ENCODE data around the gene GRM8. TPM values are rescaled to one million over a fixed set of nuclear protein-coding genes. Genes with fewer than 3 reads are reported as not detected.

Gene GRM8
- not detected for total RNA-seq

DNA sequence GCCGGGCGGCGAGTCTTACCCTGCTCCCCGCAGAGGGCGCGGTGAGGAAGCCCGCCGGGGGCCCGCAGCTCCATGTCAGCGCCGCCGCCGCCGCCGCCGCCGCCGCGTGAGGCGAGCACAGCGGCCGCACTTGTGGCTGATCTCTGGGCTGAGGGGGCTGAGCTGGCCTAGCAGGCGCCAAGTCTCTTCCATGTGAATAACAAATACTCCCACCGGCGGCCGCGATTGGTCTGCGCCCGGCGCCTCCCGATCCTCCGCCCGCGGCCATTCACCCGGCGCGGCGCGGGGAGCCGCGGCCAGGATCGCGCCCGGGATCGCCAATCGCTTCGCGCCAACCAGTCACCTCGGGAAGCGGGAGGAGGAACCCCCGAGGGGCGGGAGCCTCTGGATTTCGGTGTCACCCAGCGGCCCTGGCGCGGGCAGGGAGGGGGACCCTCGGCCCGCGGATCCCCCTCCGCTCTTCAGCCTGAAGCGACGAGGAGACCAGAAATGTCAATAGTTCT, at the start of gene GRM8:
Gene GRM8 (minus strand): TSS at position 164 of the 503 bp plus-strand sequence.
- ATAC-seq (peak; percentile 31 to 39), DNase-seq (ENCODE audit: low spot score in 2 of 2) (peak in 1 of 2 donors; percentile 17)
- Mint-ChIP-seq H3K27ac (no peak within 1 kb of the TSS), H3K36me3 (peaks cover 0 to 6% of the 10 kb centered on the region in 2 donors), H3K9me3 (no peaks in the 10 kb centered on the region)

DNA sequence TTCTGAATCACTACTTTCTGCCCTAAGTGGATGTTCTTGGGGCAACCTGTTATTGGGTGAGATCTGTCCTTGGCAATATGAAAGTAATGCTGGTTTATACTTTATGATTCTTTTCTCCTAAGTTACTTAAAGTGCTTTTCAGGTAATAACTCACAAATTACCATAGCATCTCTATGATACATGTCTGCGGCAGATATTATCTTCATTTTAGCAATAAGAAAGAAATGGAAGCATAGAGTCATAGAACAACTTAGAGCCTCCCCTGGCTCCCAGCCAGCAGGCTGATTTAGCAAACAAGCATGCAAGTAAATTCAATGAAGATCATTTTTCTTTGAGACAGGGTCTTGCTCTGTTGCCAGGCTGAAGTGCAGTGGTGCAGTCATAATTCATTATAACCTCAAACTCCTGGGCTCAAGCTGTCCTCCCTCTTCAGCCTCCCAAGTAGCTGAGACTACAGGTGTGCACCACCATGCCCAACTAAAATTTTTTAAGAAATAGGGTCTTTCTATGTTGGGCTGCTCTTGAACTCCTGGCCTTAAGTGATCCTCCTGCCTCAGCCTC, 38.1 kb upstream of the GRM8 start:
- DNase-seq (ENCODE audit: low spot score in 2 of 2) (no peak), ATAC-seq (no peak)
- Mint-ChIP-seq H3K36me3 (no peaks in the 10 kb centered on the region), H3K9me3 (no peaks in the 10 kb centered on the region), H3K27ac (no peak overlapping the region)

DNA sequence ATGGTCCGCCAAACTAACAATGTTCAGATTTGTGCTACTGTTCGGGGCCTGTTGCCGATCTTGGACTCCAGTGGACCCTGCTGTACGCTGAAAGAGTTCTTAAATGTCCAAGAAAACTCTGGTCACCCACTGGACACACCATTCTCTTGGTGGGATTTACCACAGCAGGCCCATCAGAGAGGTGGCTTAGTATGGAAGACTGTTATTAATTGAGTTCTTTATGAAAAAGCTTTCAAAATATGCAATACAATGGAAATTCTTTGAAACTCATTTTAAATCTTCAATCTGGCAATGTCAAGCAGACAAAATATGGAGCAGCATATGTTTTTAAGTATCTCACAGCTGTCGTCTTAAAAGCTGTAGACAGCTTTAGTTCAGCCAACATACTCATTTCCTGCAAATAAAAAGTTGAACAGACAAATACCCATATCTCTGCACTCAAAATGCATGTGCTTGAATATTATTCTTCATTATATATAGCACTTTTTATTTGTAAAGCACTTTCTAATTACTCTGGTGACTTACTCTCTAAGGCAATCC, 37.4 kb upstream of the GRM8 start:
- Mint-ChIP-seq H3K9me3 (no peaks in the 10 kb centered on the region), H3K27ac (no peak overlapping the region), H3K36me3 (no peaks in the 10 kb centered on the region)
- ATAC-seq = no peak
- no peak for DNase-seq (ENCODE audit: low spot score in 2 of 2)

DNA sequence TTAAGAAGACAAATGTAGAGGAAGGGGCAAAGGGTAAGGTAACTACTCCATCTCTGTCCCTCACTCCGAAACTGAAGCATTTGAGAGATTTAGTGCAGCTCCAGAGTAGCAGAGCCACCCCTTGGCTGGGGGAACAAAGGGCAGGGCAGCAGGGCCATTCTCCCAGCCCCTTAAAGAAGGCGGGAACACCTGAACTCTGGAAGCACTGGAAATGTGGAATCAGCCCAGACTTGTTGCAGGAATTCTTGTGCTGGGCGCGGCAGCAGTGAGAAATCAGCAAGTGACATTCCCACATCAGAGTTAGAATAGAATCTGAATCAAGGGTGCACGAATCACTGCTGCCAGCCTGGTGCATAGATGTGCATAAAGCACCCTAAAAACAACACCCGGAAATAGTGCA, 34.4 kb upstream of the GRM8 start:
- no peaks in the 10 kb centered on the region for H3K9me3 Mint-ChIP-seq
- ATAC-seq (no peak), DNase-seq (ENCODE audit: low spot score in 2 of 2) (no peak)
- no peaks in the 10 kb centered on the region for H3K36me3 Mint-ChIP-seq
- H3K27ac Mint-ChIP-seq = no peak overlapping the region

DNA sequence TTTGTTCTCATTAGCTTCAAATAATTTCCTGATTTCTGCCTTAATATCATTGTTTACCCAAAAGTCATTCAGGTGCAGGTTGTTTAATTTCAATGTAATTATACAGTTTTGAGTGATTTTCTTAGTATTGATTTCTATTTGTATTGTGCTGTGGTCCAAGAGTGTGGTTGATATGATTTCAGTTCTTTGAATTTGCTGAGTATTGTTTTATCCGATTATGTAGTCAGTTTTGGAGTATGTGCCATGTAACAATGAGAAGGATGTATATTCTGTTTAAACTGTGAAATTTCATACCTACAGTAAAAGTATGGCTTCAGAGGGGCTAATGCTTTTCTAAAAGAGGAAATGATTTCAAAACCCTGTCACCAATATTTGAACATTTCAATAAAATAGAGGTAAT, 17.4 kb upstream of the GRM8 start:
- Mint-ChIP-seq H3K9me3 (no peaks in the 10 kb centered on the region), H3K36me3 (no peaks in the 10 kb centered on the region), H3K27ac (no peak overlapping the region)
- ATAC-seq = no peak
- no peak for DNase-seq (ENCODE audit: low spot score in 2 of 2)

DNA sequence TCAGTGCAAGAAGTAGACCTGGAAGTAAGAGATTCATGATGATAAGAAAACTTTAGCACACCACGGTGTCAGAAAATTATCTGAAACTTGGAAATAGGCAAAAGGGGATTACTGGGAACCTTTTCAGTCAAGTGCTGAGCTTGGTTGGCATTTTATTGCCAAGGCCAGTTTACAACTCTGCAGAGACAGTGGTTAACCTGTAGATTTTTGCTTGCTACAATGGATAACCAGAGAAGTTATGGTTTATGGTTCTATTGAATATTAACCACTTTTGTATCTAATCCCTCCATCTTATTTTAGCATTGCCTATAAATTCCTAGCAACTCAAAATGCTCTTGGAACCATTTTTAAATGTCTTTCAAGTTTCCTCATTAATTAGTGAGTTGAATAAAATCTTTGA, 13.3 kb upstream of the GRM8 start:
- ATAC-seq = no peak

DNA sequence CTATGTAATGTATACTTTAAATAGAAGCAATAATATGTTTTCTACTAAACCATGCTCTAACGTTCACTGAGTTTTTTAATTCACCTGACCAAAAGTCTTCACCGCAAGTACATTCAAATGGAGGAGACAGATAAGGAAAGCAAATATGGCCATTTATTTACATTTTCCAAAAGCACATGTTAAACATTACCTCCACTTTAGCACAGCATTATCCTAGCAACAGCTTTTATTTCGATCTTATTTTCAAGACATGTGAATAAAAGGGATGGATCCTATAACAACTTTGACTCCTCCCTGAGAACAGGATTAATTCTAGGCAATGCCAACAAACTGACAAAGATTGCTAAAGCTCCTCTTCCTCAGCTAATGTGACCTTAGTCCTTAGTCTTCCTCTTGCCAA, 11.5 kb upstream of the GRM8 start:
- H3K9me3 Mint-ChIP-seq = peaks cover 6% of the 10 kb centered on the region in 2 donors
- H3K27ac Mint-ChIP-seq = no peak overlapping the region

More for the DNA sequence above, 13.3 kb upstream of the GRM8 start:
- H3K9me3 Mint-ChIP-seq = no peaks in the 10 kb centered on the region
- H3K27ac Mint-ChIP-seq = no peak overlapping the region
- no peaks in the 10 kb centered on the region for H3K36me3 Mint-ChIP-seq
- DNase-seq (ENCODE audit: low spot score in 2 of 2) = no peak

DNA sequence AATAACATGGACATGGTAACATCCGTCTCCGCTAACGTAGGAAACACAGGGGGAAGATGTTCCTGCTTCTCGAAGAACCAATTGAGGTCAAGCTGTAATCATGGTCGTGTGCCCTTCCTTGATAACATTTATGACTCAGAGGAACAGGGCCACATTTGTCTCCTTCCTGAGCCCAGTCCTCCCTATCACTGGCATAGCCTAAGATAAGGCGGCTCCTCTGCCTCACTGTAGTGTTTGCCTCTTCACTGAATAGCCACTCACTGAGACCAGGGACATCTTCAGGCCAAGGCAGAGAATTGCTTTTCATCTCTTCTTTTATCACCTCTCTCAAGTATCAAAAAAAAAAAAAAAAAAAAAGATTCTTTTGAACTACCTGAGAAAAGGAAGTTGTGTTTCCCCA, 5.4 kb upstream of the GRM8 start:
- Mint-ChIP-seq H3K36me3 (no peaks in the 10 kb centered on the region), H3K9me3 (peaks cover 9% of the 10 kb centered on the region in 2 donors), H3K27ac (no peak overlapping the region)
- ATAC-seq (no peak), DNase-seq (ENCODE audit: low spot score in 2 of 2) (no peak)

More for the DNA sequence above, 11.5 kb upstream of the GRM8 start:
- H3K36me3 Mint-ChIP-seq = no peaks in the 10 kb centered on the region
- DNase-seq (ENCODE audit: low spot score in 2 of 2) (no peak), ATAC-seq (no peak)

DNA sequence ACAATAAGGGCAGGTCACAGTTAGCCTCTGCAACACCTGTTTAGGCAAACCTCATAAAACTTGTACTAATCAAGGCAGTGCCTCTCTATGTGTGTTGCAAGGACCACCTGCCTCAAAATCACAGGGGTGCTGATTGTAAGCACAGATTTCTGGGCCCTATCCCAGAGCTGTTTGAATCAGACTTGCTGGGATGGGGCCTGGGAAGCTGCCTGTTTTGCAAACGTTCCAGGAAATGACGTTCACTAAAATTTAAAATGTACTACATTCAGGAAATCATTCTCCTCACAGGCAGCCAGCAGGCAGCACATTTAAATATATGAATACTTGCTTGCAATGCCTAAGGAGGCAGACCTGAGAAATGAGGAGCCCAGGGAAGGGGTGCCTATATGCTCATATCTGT, 4.3 kb upstream of the GRM8 start:
- H3K9me3 Mint-ChIP-seq = peaks cover 9% of the 10 kb centered on the region in 2 donors
- ATAC-seq (no peak), DNase-seq (ENCODE audit: low spot score in 2 of 2) (no peak)
- H3K36me3 Mint-ChIP-seq = peaks cover 0 to 4% of the 10 kb centered on the region in 2 donors
- H3K27ac Mint-ChIP-seq = no peak overlapping the region

DNA sequence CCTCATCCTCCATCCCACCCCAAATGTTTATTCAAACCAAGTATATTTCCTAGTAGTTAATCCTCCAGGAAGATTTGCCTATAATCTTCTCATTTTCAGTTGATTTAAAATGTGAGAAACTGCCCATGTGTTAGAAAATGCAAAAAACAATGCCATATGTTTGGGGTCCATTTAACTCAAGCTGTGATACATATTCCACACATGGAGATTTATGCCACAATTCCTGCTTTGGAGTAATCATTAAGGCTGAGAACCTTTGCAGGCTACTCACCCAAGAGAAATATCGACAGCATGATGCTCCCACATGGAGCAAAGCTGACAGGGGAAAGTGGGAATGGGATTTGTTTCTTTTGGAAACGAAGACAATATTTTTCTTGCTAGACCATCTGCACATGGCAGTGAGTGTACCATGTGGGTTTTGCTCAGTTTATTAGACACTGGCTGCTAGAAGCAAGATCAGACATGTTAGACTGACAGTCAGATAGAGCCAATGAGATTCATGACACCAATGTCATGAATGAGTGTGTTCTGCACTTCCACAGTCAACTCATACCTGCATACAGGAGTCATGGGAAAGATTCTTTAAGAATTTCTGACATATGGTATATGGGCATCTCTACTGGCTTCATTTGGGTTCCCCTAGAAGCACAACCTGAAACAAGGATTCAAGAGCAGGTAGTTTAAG, 3.4 kb upstream of the GRM8 start:
- no peak overlapping the region for H3K27ac Mint-ChIP-seq
- peaks cover 0 to 6% of the 10 kb centered on the region in 2 donors for H3K36me3 Mint-ChIP-seq
- DNase-seq (ENCODE audit: low spot score in 2 of 2) (no peak), ATAC-seq (no peak)
- peaks cover 9% of the 10 kb centered on the region in 2 donors for H3K9me3 Mint-ChIP-seq

DNA sequence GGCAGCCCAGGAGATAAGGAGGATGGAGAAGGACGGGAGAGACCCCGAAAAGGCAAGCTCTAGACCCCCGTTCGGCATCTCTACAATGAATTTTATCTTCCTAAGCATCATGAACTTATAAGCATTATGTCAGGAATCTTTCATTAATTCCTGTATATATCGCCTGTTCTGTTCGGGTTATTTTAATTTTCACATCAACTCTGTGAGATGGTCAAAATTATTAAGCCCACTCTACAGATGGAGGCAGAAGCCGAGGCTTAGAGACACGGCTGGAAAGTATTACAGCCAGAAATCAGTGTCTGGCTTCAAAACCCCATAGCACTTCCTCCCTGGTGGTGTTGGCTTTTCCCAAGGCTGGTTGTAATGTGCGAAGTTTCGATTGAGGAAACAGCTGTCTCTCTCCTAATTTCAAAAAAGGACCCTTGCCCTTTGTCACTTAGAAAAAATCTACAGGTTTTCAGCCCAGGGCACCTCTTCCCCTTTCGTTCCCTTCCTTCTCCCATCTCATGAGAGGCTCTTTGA, 1.5 kb upstream of the GRM8 start:
- no peak overlapping the region for H3K27ac Mint-ChIP-seq
- peaks cover 0 to 6% of the 10 kb centered on the region in 2 donors for H3K36me3 Mint-ChIP-seq
- H3K9me3 Mint-ChIP-seq = peaks cover 3 to 4% of the 10 kb centered on the region in 2 donors
- DNase-seq (ENCODE audit: low spot score in 2 of 2) (no peak), ATAC-seq (no peak)

DNA sequence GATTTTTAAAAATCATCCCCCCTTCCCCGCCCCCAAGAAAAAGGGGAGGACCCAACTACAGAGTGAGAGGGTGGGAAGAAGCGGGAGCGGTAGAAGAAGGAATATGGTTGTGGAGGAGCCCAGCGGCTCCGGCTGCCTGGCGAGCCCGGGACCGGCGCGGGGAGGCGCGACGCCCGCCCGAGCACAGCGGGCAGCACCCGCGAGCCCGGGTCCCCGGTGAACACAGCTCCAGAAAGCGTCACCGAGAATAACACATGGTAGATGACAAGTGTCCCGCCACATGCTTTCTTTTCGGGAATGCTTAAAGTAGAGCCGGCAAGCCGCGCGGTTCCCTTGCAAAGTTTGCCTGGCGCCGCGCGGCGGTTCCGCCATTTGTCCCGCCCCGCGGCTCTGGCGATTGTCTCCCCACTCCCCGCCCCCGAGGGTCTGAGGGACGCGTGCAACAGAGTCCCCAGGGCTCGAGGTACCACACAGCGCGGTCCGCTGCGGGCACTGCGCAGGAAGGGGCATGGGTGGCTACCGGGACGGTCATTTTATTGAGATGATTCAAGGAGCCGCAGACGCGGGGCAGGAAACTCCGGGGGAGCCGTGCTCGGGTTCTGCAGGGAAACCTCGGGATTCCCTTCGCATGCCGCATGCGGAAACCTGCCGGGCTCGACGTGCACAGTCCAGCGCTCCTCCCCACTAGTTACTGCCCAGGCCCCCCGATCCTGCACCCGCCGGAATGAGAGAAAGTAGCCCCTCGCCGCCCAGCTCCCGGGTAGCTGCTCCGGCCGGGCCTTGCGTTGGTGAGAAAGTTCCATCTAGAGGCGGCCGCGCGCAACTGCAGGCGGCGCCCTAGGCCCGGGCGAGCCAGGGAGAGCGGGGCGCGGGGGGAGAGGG, 781 bp upstream of the GRM8 start:
- Mint-ChIP-seq H3K9me3 (no peaks in the 10 kb centered on the region), H3K36me3 (peaks cover 0 to 6% of the 10 kb centered on the region in 2 donors)
- ATAC-seq = peak; percentile 83 to 84

DNA sequence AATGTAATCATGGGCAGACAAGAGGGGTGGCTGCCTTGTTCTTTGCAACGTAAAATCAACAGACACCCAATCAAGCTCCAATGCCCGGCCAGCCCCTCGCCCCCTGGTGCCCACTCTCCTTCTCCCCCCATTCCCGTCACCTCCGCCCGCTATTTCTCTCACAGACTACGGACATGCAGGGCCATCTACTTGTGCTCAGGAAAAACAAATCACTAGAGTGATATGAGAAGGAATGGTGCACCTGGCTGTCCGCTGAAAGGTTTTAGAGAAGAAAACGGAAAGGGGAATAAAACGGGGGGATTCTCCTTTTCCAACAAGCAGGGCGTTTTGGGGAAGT, 396 bp downstream of the GRM8 start:
- peaks cover 0 to 6% of the 10 kb centered on the region in 2 donors for H3K36me3 Mint-ChIP-seq

More for the DNA sequence above, 781 bp upstream of the GRM8 start:
- DNase-seq (ENCODE audit: low spot score in 2 of 2) = peak; percentile 62 to 73
- no peak overlapping the region for H3K27ac Mint-ChIP-seq

DNA sequence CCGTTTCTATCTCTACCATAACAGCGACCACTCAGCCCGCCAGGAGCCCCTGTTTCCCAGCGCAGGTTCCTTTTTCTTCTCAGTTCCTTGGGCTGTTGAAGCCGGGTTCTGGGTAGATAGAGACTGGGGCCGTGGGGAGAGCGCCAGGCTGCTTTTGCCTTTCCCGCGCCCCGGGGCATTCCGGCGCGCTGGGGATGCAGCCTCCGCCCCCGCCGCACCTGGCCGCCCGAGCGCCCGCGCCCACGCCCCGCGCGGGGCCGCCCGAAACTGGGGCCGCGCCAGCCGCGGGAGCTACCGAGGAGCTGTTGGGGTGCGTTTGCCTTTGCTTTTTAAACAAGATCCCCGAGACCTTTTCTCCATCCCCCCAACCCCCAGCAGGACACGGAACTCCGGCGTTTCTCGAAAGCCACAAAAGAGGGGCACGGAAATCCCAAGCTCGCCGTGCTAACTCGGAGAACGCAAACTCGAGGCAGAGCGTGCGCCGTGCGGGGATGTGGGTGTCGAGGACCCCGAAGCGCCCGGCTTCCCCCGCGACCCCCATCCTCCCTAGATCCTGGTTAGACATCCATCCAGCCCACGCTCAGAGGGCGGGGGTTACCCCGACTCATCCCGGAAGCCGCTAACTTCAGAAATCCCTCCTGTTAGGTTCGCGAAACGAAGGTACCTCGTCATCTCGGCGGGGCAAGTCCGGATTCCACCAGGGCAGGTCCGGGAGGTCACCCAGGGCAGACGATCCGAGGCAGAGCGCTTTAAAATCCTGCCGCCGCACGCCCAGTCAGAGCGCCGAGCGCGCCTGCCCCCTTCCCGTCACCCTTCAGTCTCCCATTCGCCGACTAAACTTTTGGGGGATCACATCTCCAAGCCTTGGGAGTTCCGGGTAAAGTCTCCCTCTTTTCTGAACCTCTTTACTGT, 1.0 kb downstream of the GRM8 start:
- H3K27ac Mint-ChIP-seq = no peak overlapping the region
- DNase-seq (ENCODE audit: low spot score in 2 of 2) = peak in 1 of 2 donors; percentile 6
- peaks cover 0 to 6% of the 10 kb centered on the region in 2 donors for H3K36me3 Mint-ChIP-seq
- no peaks in the 10 kb centered on the region for H3K9me3 Mint-ChIP-seq
- ATAC-seq = peak in 1 of 2 donors; percentile 26

More for the DNA sequence above, 396 bp downstream of the GRM8 start:
- H3K9me3 Mint-ChIP-seq = no peaks in the 10 kb centered on the region
- ATAC-seq = no peak
- H3K27ac Mint-ChIP-seq = no peak overlapping the region
- DNase-seq (ENCODE audit: low spot score in 2 of 2) = no peak

DNA sequence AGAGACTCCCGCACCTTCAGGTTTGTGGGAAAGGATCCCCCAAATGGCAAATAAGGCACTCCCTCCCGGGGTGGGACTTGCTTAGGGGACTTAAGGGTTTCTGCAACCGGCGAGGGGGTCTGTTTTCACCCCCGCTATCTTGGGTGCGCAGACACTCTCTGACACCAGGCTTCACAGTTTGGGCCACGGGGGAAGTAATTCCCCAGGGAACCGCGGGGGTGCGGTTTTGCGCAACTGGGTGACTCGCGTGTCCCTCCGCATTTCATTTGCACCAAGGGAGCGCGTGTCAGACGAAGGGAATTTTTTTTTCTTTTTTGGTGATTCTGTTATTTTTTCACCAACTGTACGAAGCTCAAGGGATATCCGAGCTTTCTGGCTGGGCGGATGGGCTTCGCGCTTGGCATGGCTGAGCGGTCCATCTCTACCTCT, 1.7 kb downstream of the GRM8 start:
- ATAC-seq (no peak), DNase-seq (ENCODE audit: low spot score in 2 of 2) (no peak)
- Mint-ChIP-seq H3K36me3 (peaks cover 0 to 6% of the 10 kb centered on the region in 2 donors), H3K27ac (no peak overlapping the region), H3K9me3 (no peaks in the 10 kb centered on the region)

Data from activated naive CD4-positive, alpha-beta T cell treated with anti-CD3 and anti-CD28 coated beads, Interleukin-2, amount 50 U/mL, for 72 hours (primary cell).